K562 (cell line): Measurements from ENCODE around the gene EGR2. TPM values are rescaled to one million over a fixed set of nuclear protein-coding genes. Genes with fewer than 3 reads are reported as not detected.
A peak's percentile ranks its signal among the peaks of the same experiment; 100 is the strongest.

Experiments used
- ATF6 ChIP-seq: sonication (generic); formaldehyde crosslinking; IDR thresholded peaks from 2 replicates; pipeline ENCODE4 v1.4.0; 2020; ENCODE audit warnings: mild to moderate bottlenecking, missing genetic modification reagents
- DACH1 ChIP-seq: fragments of 450-650 bp; IDR thresholded peaks from 2 replicates; pipeline ENCODE4 v1.6.1; 2018; ENCODE audit not compliant: partially characterized antibody
- ELK1 ChIP-seq: sonication (generic); formaldehyde crosslinking; IDR thresholded peaks from 2 replicates; pipeline ENCODE4 v1.8.1; 2022; ENCODE audit warnings: missing genetic modification reagents
- GTF2F1 ChIP-seq: IDR thresholded peaks from 2 replicates; pipeline ENCODE4 v1.6.1; 2011; ENCODE audit warnings: low read depth, low read length, improper control_type of control experiment
- HDAC2 ChIP-seq: fragments of 450-650 bp; IDR thresholded peaks from 2 replicates; pipeline ENCODE4 v1.6.1; 2016; ENCODE audit warnings: mild to moderate bottlenecking
- KLF6 ChIP-seq: fragments of 250-450 bp; sonication (Bioruptor Pico); IDR thresholded peaks from 2 replicates; pipeline ENCODE4 v1.4.0; 2020; ENCODE audit warnings: mild to moderate bottlenecking, moderate library complexity, borderline replicate concordance
- MNT ChIP-seq, 2 experiments: fragments of 450-650 bp; conservative IDR thresholded peaks; 2 replicates each; pipeline ENCODE4 v1.6.1; 2017; ENCODE audit warnings: mild to moderate bottlenecking in 2 of 2, moderate library complexity in 2 of 2
- PCBP2 ChIP-seq: fragments of 200-400 bp; formaldehyde crosslinking; IDR thresholded peaks from 2 replicates; pipeline ENCODE4 v1.6.1; 2018; ENCODE audit warnings: low read length, low read depth, mild to moderate bottlenecking, moderate library complexity; ENCODE audit not compliant: poor library complexity, severe bottlenecking
- SLC30A9 ChIP-seq: fragments of 250-450 bp; sonication (Bioruptor Pico); IDR thresholded peaks from 2 replicates; pipeline ENCODE4 v1.8.0; 2022; ENCODE audit warnings: mild to moderate bottlenecking, moderate library complexity
- SMC3 ChIP-seq: conservative IDR thresholded peaks from 2 replicates; pipeline ENCODE4 v1.6.1; 2011; ENCODE audit warnings: low read depth, low read length, improper control_type of control experiment; ENCODE audit not compliant: insufficient read depth
- ZEB2 ChIP-seq: fragments of 450-650 bp; IDR thresholded peaks from 2 replicates; pipeline ENCODE4 v1.6.1; 2016
- ZFPM2 ChIP-seq: fragments of 250-450 bp; sonication (Bioruptor Pico); IDR thresholded peaks from 2 replicates; pipeline ENCODE4 v1.5.1; 2022; ENCODE audit warnings: mild to moderate bottlenecking
- ZNF197 ChIP-seq: fragments of 200-800 bp; sonication (Bioruptor generic); IDR thresholded peaks from 2 replicates; pipeline ENCODE4 v1.6.1; 2016; ENCODE audit warnings: low read depth, missing genetic modification characterization, missing compliant biosample characterization
- ZNF318 ChIP-seq, 2 experiments: fragments of 450-650 bp; IDR thresholded peaks; 2 replicates each; pipeline ENCODE4 v1.6.1; 2016; ENCODE audit warnings: mild to moderate bottlenecking in 2 of 2, borderline replicate concordance in 1 of 2, low read depth in 1 of 2, moderate library complexity in 1 of 2
- polyA plus RNA-seq, 8 experiments: library from polyadenylated mRNA; depleted of rRNA in 4 of 8; stranded (reverse) in 5 of 8; unstranded in 3 of 8; fragments of >200 nt; fragmentation: Nextera tagmentation in 2 of 8; fragmentation: Illumina TruSeq in 1 of 8; extraction: Ambion mirVana in 2 of 8; extraction: Trizol in 1 of 8; gene quantifications; 2 replicates each; pipeline versions ENCODE4 v1.2.1 to v1.2.3, GENCODE V29; 2011 to 2014; ENCODE audit warnings: inconsistent platforms in 1 of 8, missing spikeins in 1 of 8
- total RNA-seq, 7 experiments: library from RNA; depleted of rRNA in 6 of 7; stranded (reverse); fragments of >200 nt in 6 of 7; fragmentation: Illumina TruSeq in 2 of 7; extraction: Trizol in 2 of 7; gene quantifications; 2 replicates each; pipeline versions ENCODE4 v1.2.1 to v1.2.3, GENCODE V29; 2011 to 2021; ENCODE audit warnings: low replicate concordance in 1 of 7

The EGR2 gene
- total and polyA plus RNA-seq, 9 of the 15 experiments (the other 6 are each of a cell fraction or from before 2014, with no cell fraction given): 0.08 to 0.18 (median 0.12) TPM; not detected in 4

GRCh38 chr10:62816331-62817120 lies at the start of gene EGR2 (continued):
- no peak for TF ChIP-seq ZNF318 (IDR thresholded peaks at IDR 0.05; ENCODE audit: borderline replicate concordance in 1 of 2, low read depth in 1 of 2)
- peak; percentile 80 to 93 for TF ChIP-seq MNT (conservative IDR thresholded peaks at IDR 0.05)
- TF ChIP-seq GTF2F1: no peak
- no peak for TF ChIP-seq ATF6 (CRISPR knock-in tag)
- no peak for TF ChIP-seq SMC3
- 0 out of 2 replicates have a peak, but pooled peaks have one; percentile 8 for TF ChIP-seq HDAC2
- TF ChIP-seq ELK1 (CRISPR knock-in tag): peak; percentile 95; the same call in 1 of the 2 replicates
- no peak for TF ChIP-seq KLF6 (CRISPR knock-in tag)
- no peak for TF ChIP-seq ZFPM2 (CRISPR knock-in tag)
- no peak for TF ChIP-seq PCBP2
- no peak for TF ChIP-seq ZNF197
- TF ChIP-seq DACH1: no peak
- no peak for TF ChIP-seq SLC30A9 (CRISPR knock-in tag)
- no peak for TF ChIP-seq ZEB2
